NB4 (cell line): ENCODE results near the gene EPC1.
"Not testable (repeated sequence)": the region's sequence is repeated elsewhere in the genome, so short reads cannot be mapped to it uniquely, and the experiment has no call there.

Source experiments
- DNase-seq: peaks from one replicate; pipeline ENCODE4 v3.0.0; 2010; ENCODE audit warnings: low read depth
- H3K4me3 ChIP-seq: one replicate; pipeline ENCODE4 v1.5.1; 2011; ENCODE audit warnings: mild to moderate bottlenecking, low read depth, low read length, moderate library complexity
- MYC ChIP-seq: IDR thresholded peaks from 2 replicates; pipeline ENCODE4 v1.6.1; 2011; ENCODE audit warnings: low read depth, low read length
- POLR2A ChIP-seq: IDR thresholded peaks from 2 replicates; pipeline ENCODE4 v1.6.1; 2011; ENCODE audit warnings: mild to moderate bottlenecking; ENCODE audit not compliant: insufficient read length; ENCODE audit errors: extremely low read depth
- TF ChIP-seq, protein P1 (sequence below): IDR thresholded peaks from one replicate; pipeline ENCODE4 v1.5.1; 2012; ENCODE audit warnings: low read depth, low read length
- TF ChIP-seq, protein P2 (sequence below): IDR thresholded peaks from 2 replicates; pipeline ENCODE4 v1.6.1; 2011; ENCODE audit warnings: low read depth, low read length

The EPC1 gene

DNA sequence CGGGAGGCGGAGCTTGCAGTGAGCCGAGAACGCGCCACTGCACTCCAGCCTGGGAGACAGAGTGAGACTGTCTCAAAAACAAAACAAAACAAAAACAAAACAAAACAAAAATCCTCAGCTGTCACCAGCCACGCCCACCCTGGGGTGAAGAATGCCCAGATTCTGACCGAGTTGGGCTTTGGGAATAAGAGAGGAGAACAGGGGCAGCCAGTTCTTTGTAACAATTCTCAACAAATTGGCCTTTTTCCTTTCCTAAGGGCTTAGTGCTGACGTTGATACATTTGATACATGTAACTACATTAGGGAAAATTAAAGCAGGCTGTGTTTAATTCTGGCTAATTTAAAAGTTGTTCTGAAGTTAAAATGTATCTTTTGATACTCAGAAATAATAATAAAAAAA, 121.0 kb downstream of the EPC1 start:
- TF ChIP-seq MYC (no peak), POLR2A (no peak)
- TF ChIP-seq, protein P1, sequence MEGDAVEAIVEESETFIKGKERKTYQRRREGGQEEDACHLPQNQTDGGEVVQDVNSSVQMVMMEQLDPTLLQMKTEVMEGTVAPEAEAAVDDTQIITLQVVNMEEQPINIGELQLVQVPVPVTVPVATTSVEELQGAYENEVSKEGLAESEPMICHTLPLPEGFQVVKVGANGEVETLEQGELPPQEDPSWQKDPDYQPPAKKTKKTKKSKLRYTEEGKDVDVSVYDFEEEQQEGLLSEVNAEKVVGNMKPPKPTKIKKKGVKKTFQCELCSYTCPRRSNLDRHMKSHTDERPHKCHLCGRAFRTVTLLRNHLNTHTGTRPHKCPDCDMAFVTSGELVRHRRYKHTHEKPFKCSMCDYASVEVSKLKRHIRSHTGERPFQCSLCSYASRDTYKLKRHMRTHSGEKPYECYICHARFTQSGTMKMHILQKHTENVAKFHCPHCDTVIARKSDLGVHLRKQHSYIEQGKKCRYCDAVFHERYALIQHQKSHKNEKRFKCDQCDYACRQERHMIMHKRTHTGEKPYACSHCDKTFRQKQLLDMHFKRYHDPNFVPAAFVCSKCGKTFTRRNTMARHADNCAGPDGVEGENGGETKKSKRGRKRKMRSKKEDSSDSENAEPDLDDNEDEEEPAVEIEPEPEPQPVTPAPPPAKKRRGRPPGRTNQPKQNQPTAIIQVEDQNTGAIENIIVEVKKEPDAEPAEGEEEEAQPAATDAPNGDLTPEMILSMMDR: no peak
- TF ChIP-seq, protein P2, sequence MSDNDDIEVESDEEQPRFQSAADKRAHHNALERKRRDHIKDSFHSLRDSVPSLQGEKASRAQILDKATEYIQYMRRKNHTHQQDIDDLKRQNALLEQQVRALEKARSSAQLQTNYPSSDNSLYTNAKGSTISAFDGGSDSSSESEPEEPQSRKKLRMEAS: no peak
- DNase-seq: no peak
- no peak overlapping the region for H3K4me3 ChIP-seq

DNA sequence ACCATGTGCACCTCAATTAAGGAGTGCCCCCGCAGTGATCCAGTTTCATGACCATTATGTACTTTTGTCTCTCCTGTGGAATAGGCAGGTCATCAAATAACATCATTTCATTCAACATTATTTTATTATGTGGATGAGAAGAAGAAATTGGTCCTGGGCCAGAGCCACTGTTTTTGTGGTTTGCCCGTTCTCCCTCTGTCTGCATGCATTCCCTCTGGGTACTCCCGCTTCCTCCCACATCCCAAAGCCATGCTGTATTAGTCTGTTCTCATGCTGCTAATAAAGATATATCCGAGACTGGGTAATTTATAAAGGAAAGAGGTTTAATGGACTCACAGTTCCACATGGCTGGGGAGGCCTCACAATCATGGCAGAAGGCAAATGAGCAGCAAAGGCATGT, 124.6 kb downstream of the EPC1 start:
- DNase-seq, H3K4me3 ChIP-seq: not testable (repeated sequence)

DNA sequence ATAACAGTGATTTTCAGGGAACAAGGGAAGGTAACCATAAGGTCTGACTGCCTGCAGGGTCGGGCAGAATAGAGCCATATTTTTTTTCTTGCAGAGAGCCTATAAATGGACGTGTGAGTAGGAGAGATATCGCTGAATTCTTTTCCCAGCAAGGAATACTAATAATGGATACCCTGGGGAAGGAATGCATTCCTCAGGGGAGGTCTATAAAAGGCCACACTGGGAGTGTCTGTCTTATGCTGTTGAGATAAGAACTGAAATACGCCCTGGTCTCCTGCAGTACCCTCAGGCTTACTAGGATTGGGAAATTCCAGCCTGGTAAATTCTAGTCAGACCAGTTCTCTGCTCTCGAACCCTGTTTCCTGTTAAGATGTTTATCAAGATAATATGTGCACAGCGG, 127.8 kb downstream of the EPC1 start:
- not testable (repeated sequence) for H3K4me3 ChIP-seq, DNase-seq

DNA sequence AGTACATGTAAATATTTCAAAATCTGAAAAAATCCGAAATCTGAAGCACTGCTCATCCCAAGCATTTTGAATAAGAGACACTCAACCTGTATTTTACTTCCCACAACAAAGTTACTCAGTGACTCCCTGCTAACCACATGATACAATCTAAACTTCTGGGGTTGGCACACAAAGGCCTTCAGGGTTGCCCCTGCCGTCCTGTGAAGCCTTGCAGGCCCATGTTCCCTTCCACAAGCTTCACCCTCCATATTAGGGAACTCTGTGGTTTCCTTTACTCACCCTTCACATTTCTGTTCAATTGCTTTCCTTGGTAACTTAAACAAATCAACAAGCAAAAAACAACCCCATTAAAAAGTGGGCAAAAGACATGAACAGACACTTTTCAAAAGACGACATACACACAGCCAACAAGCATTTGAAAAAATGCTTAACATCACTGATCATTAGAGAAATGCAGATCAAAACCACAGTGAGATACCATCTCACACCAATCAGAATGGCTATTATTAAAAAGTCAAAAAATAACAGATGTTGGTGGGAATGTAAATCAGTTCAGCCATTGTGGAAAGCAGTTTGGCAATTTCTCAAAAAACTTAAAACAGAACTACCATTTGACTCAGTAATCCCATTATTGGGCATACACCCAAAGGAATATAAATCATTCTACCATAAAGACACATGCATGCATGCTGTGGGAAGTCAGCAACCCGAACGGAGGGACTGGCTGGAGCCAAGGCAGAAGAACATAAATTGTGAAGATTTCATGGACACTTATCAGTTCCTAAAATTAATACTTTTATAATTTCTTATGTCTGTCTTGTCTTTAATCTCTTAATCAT, 128.5 kb downstream of the EPC1 start:
- not testable (repeated sequence) for H3K4me3 ChIP-seq, DNase-seq
